PC-3 (cell line): ENCODE data around the gene TIMP2. TPM values are rescaled to one million over a fixed set of nuclear protein-coding genes. Genes with fewer than 3 reads are reported as not detected.

Experiments used
- ATAC-seq: fragments of 200-7000 bp; cut with Tn5 transposase; 2 replicates; pipeline ENCODE4 v1.9.1; 2020; ENCODE audit warnings: mild to moderate bottlenecking, moderate library complexity
- BruUV-seq: library from RNA; stranded (reverse); fragments of 400-500 nt; replicated peaks from 2 replicates; lab custom pipeline; 2021; lab: Mats Ljungman, UMichigan
- CTCF ChIA-PET: fragments of 300-600 bp; sonication (Branson Sonifier 250); formaldehyde crosslinking; loops from one replicate; lab custom pipeline; 2022; ENCODE audit warnings: antibody characterized with exemption; lab: Charles Lee
- POLR2A ChIA-PET: fragments of 300-600 bp; sonication (Branson Sonifier 250); formaldehyde crosslinking; loops from one replicate; lab custom pipeline; 2022; ENCODE audit warnings: antibody characterized with exemption; ENCODE audit not compliant: unreplicated experiment; lab: Charles Lee
- DNase-seq: peaks from one replicate; pipeline ENCODE4 v3.0.0-alpha.2; 2015
- H2AFZ ChIP-seq: fragments of 300-600 bp; sonication (generic); 2 replicates; pipeline ENCODE4 v1.6.0; 2016; ENCODE audit warnings: antibody characterized with exemption, low read length
- H3F3A ChIP-seq: fragments of 300-600 bp; sonication (generic); one replicate; pipeline ENCODE4 v1.6.0; 2017; ENCODE audit warnings: antibody characterized with exemption, low read length, control low read depth, mild to moderate bottlenecking; ENCODE audit not compliant: unreplicated experiment
- H3K27ac ChIP-seq: fragments of 300-600 bp; sonication (generic); 2 replicates; pipeline ENCODE4 v1.5.1; 2016; ENCODE audit warnings: mild to moderate bottlenecking, low read length
- H3K27me3 ChIP-seq: fragments of 300-600 bp; sonication (generic); 2 replicates; pipeline ENCODE4 v1.6.1; 2016; ENCODE audit warnings: low read length, mixed read lengths
- H3K36me3 ChIP-seq: fragments of 300-600 bp; sonication (generic); 2 replicates; pipeline ENCODE4 v1.6.1; 2016; ENCODE audit warnings: low read depth, mixed run types, low read length, mixed read lengths
- H3K4me1 ChIP-seq: fragments of 300-600 bp; sonication (generic); 2 replicates; pipeline ENCODE4 v1.5.1; 2016; ENCODE audit warnings: low read length; ENCODE audit not compliant: insufficient read depth
- H3K4me2 ChIP-seq: fragments of 300-600 bp; sonication (generic); 2 replicates; pipeline ENCODE4 v1.6.0; 2016; ENCODE audit warnings: low read length
- H3K4me3 ChIP-seq: fragments of 300-600 bp; sonication (generic); 2 replicates; pipeline ENCODE4 v1.5.1; 2016; ENCODE audit warnings: mild to moderate bottlenecking, low read length, mixed read lengths
- H3K79me2 ChIP-seq: fragments of 300-600 bp; sonication (generic); 2 replicates; pipeline ENCODE4 v1.6.1; 2017; ENCODE audit warnings: low read length, mixed read lengths
- H3K9ac ChIP-seq: fragments of 300-600 bp; sonication (generic); 2 replicates; pipeline ENCODE4 v1.6.0; 2016; ENCODE audit warnings: mild to moderate bottlenecking, low read length
- H3K9me2 ChIP-seq: fragments of 300-600 bp; sonication (generic); replicated peaks from 2 replicates; pipeline ENCODE4 v1.6.1; 2016; ENCODE audit warnings: mixed run types, low read length, mixed read lengths
- H3K9me3 ChIP-seq: fragments of 300-600 bp; sonication (generic); 2 replicates; pipeline ENCODE4 v1.6.1; 2016; ENCODE audit warnings: low read length, mixed read lengths
- H4K20me1 ChIP-seq: fragments of 300-600 bp; sonication (generic); 2 replicates; pipeline ENCODE4 v1.6.1; 2016; ENCODE audit warnings: low read length, mixed read lengths
- EZH2 ChIP-seq: fragments of 300-600 bp; sonication (generic); IDR thresholded peaks from one replicate; pipeline ENCODE4 v1.6.1; 2017; ENCODE audit warnings: antibody characterized with exemption, mild to moderate bottlenecking, low read length; ENCODE audit not compliant: unreplicated experiment
- EZH2phosphoT487 ChIP-seq: fragments of 300-600 bp; sonication (generic); IDR thresholded peaks from 2 replicates; pipeline ENCODE4 v1.6.1; 2018; ENCODE audit warnings: mild to moderate bottlenecking, antibody characterized with exemption, low read length, borderline replicate concordance
- intact Hi-C: fragments of 100-400 bp; cut with micrococcal nuclease; formaldehyde crosslinking; loops from 2 replicates; pipeline ENCODE4 v1.9.0; 2023
- total RNA-seq: library from RNA; depleted of rRNA; stranded (reverse); fragments of >200 nt; gene quantifications from 2 replicates; pipeline ENCODE4 v1.2.3, GENCODE V29; 2014
- TF ChIP-seq, protein P1 (sequence below): fragments of 300-600 bp; sonication (generic); conservative IDR thresholded peaks from 2 replicates; pipeline ENCODE4 v1.5.1; 2017; ENCODE audit warnings: antibody characterized with exemption, low read depth, mild to moderate bottlenecking, low read length

TIMP2 gene
- total RNA-seq, 1 experiment from 2014 or later, result 60.1 TPM

- Histone ChIP-seq H3K9me3 (no peaks in the 10 kb centered on the region), H3K4me1 (peaks cover 42% of the 10 kb centered on the region), H3K27me3 (no peaks in the 10 kb centered on the region), H3K27ac (peak overlapping the region; percentile 84), H2AFZ (peak overlapping the region; percentile 46), H3K4me3 (peak overlapping the region; percentile 47), H3K36me3 (no peaks in the 10 kb centered on the region), H4K20me1 (no peaks in the 10 kb centered on the region), H3F3A (no peaks in the 10 kb centered on the region), H3K79me2 (peaks cover 28% of the 10 kb centered on the region), H3K9me2 (no peaks in the 10 kb centered on the region), H3K4me2 (peak overlapping the region; percentile 76), H3K9ac (peak overlapping the region; percentile 48)
- BruUV-seq, result no TSS peak
- ChIA-PET CTCF (interaction anchor here (0.5 to 1.0 kb wide), 5 partner anchors 18 to 88 kb away, joined by 3 to 4 read pairs (median 4); no protein-coding TSS in a partner anchor), POLR2A (interaction anchor here (0.6 to 1.0 kb wide), 2 partner anchors 8 to 43 kb away, joined by 4 to 7 read pairs; no protein-coding TSS in a partner anchor)
- peak; percentile 72 for ATAC-seq
- intact Hi-C loops, result loop anchor here (1.0 to 2.0 kb wide), 2 partner anchors 21 to 41 kb away; partner anchors contain the start of gene TIMP2
- TF ChIP-seq EZH2 (no peak), EZH2phosphoT487 (no peak)
- TF ChIP-seq, protein P1, sequence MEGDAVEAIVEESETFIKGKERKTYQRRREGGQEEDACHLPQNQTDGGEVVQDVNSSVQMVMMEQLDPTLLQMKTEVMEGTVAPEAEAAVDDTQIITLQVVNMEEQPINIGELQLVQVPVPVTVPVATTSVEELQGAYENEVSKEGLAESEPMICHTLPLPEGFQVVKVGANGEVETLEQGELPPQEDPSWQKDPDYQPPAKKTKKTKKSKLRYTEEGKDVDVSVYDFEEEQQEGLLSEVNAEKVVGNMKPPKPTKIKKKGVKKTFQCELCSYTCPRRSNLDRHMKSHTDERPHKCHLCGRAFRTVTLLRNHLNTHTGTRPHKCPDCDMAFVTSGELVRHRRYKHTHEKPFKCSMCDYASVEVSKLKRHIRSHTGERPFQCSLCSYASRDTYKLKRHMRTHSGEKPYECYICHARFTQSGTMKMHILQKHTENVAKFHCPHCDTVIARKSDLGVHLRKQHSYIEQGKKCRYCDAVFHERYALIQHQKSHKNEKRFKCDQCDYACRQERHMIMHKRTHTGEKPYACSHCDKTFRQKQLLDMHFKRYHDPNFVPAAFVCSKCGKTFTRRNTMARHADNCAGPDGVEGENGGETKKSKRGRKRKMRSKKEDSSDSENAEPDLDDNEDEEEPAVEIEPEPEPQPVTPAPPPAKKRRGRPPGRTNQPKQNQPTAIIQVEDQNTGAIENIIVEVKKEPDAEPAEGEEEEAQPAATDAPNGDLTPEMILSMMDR, result no peak
- peak; percentile 95 for DNase-seq
Measured at GRCh38 chr17:78883533-78884131, 41.6 kb downstream of the TIMP2 start.

DNA sequence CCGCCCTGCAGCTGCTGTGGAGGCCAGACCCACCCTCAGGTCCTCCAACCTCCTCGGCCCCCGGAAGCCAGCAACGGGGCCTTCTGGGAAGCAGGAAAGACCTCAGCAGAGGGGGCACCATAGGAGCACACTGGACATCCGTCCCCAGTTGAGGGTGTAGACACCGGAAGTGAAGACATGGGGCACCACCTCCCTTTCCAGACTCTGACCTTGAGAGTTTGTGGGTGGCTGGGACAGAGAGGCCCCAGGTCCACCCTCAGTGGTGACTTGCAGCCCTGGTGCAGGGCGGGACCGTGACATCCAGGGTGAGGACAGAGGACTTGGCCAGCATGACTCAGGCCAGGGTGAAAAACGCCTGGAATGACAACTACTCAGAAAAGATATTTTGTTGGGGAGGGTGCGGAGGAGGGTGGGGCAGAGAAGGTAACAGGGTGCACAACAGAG, 42.1 kb downstream of the TIMP2 start:
- TF ChIP-seq, protein P1, result no peak
- no peak for TF ChIP-seq EZH2phosphoT487
- TF ChIP-seq EZH2, result no peak
- peak; percentile 94 for DNase-seq
- H3F3A ChIP-seq, result no peaks in the 10 kb centered on the region
- H3K79me2 ChIP-seq, result peaks cover 27% of the 10 kb centered on the region
- no peaks in the 10 kb centered on the region for H4K20me1 ChIP-seq
- peak overlapping the region; percentile 47; the same call in 1 of the 2 replicates for H3K4me3 ChIP-seq
- CTCF ChIA-PET, result interaction anchor here (0.5 to 0.9 kb wide), 3 partner anchors 21 to 88 kb away, joined by 3 to 4 read pairs (median 3); no protein-coding TSS in a partner anchor
- intact Hi-C loops, result loop anchor here (1.0 to 2.0 kb wide), 2 partner anchors 21 to 42 kb away; partner anchors contain the start of gene TIMP2
- no peaks in the 10 kb centered on the region for H3K27me3 ChIP-seq
- H3K4me1 ChIP-seq, result peaks cover 42% of the 10 kb centered on the region
- H3K36me3 ChIP-seq, result no peaks in the 10 kb centered on the region; the same call in 1 of the 2 replicates
- H3K9me2 ChIP-seq, result no peaks in the 10 kb centered on the region
- POLR2A ChIA-PET, result interaction anchor here (0.6 kb wide), 1 partner anchor 8 kb away, joined by 7 read pairs; no protein-coding TSS in a partner anchor
- no peaks in the 10 kb centered on the region for H3K9me3 ChIP-seq
- H3K27ac ChIP-seq, result peak overlapping the region; percentile 84
- H2AFZ ChIP-seq, result peak overlapping the region; percentile 46
- peak overlapping the region; percentile 76 for H3K4me2 ChIP-seq
- peak overlapping the region; percentile 48 for H3K9ac ChIP-seq
- BruUV-seq, result no TSS peak
- ATAC-seq, result peak; percentile 81
